SU-DHL-6 (cell line): Measurements from ENCODE around the gene PLCXD3.

ENCODE experiments used
- H2AFZ ChIP-seq: fragments of 200-600 bp; sonication (generic); 2 replicates; pipeline ENCODE4 v1.6.1; 2014; ENCODE audit warnings: low read depth, mild to moderate bottlenecking, moderate library complexity, mixed read lengths, antibody characterized with exemption, low read length; ENCODE audit not compliant: severe bottlenecking
- H3F3A ChIP-seq: fragments of 200-600 bp; shearing (Covaris generic); 2 replicates; pipeline ENCODE4 v1.6.0; 2016; ENCODE audit warnings: antibody characterized with exemption, mild to moderate bottlenecking; ENCODE audit not compliant: insufficient read depth
- H3K27ac ChIP-seq: fragments of 200-600 bp; sonication (generic); 2 replicates; pipeline ENCODE4 v1.5.1; 2016; ENCODE audit warnings: low read depth, mild to moderate bottlenecking, low read length, moderate library complexity, mixed read lengths
- H3K27me3 ChIP-seq: fragments of 200-600 bp; sonication (generic), shearing (Covaris generic); 2 replicates; pipeline ENCODE4 v1.6.0; 2014; ENCODE audit warnings: mild to moderate bottlenecking, low read length
- H3K36me3 ChIP-seq: fragments of 200-600 bp; sonication (generic); 2 replicates; pipeline ENCODE4 v1.6.1; 2014; ENCODE audit warnings: mild to moderate bottlenecking, low read length, mixed read lengths
- H3K4me2 ChIP-seq: fragments of 300-600, 200-600 bp; shearing (Covaris generic), sonication (generic); 2 replicates; pipeline ENCODE4 v1.6.0; 2014; ENCODE audit warnings: low read length, low read depth, mild to moderate bottlenecking; ENCODE audit not compliant: poor library complexity, severe bottlenecking
- H3K4me3 ChIP-seq: fragments of 200-600 bp; sonication (generic); 2 replicates; pipeline ENCODE4 v1.5.1; 2014; ENCODE audit warnings: antibody characterized with exemption, low read length, mild to moderate bottlenecking, mixed read lengths; ENCODE audit not compliant: insufficient read depth, poor library complexity, severe bottlenecking
- H3K79me2 ChIP-seq: fragments of 200-600 bp; sonication (generic); 2 replicates; pipeline ENCODE4 v1.6.1; 2014; ENCODE audit warnings: mild to moderate bottlenecking, low read length, moderate library complexity; ENCODE audit not compliant: insufficient read depth
- H3K9ac ChIP-seq: fragments of 200-600 bp; sonication (generic); 2 replicates; pipeline ENCODE4 v1.7.0; 2014; ENCODE audit warnings: mild to moderate bottlenecking, low read length
- H3K9me2 ChIP-seq: fragments of 200-600 bp; sonication (generic); replicated peaks from 2 replicates; pipeline ENCODE4 v1.6.1; 2014; ENCODE audit warnings: low read length; ENCODE audit not compliant: insufficient read depth
- H3K9me3 ChIP-seq: fragments of 200-600 bp; sonication (generic); 2 replicates; pipeline ENCODE4 v1.6.1; 2014; ENCODE audit warnings: low read length, mixed read lengths; ENCODE audit not compliant: insufficient read depth
- H4K20me1 ChIP-seq: fragments of 200-600 bp; sonication (generic); 2 replicates; pipeline ENCODE4 v1.6.1; 2014; ENCODE audit warnings: low read depth, mild to moderate bottlenecking, antibody characterized with exemption, low read length, moderate library complexity, mixed read lengths
- EZH2phosphoT487 ChIP-seq: fragments of 200-600 bp; sonication (generic), shearing (Covaris generic); conservative IDR thresholded peaks from 2 replicates; pipeline ENCODE4 v1.6.1; 2018; ENCODE audit warnings: mild to moderate bottlenecking, antibody characterized with exemption, low read length, moderate library complexity, mixed read lengths
- TF ChIP-seq, protein P1 (sequence below): fragments of 200-600 bp; sonication (generic); IDR thresholded peaks from one replicate; pipeline ENCODE4 v1.5.1; 2017; ENCODE audit warnings: antibody characterized with exemption, mild to moderate bottlenecking, low read length, moderate library complexity; ENCODE audit not compliant: insufficient read depth, poor library complexity, severe bottlenecking

PLCXD3 gene

DNA sequence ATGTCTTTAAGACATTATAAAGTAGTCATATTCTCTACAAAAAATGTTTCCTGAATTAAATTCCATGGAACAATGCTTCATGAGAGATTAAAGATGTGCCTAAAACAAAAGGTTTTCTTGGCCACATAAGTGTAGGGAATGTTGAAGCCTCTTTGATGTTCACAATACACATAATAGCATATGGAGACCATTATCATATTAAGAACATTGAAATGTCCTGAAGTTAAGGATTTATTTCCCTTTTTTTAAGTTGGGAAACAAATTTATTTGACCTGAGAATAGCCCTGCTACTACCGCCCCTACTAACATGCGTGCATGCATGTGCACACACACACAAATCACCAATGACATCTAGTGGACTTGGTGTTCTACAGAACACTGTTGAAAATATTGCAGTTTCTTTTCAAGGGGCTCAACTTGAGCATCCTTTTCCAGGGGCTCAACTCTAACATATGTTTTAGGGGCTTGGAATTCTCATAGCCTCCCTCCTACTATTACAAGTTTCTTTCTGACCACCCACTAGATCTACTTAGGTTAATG, 172.2 kb downstream of the PLCXD3 start:
- no peaks in the 10 kb centered on the region for H3K79me2 ChIP-seq
- H3K4me3 ChIP-seq = no peak overlapping the region
- no peak overlapping the region for H3K27ac ChIP-seq
- no peak for TF ChIP-seq EZH2phosphoT487
- TF ChIP-seq, protein P1, sequence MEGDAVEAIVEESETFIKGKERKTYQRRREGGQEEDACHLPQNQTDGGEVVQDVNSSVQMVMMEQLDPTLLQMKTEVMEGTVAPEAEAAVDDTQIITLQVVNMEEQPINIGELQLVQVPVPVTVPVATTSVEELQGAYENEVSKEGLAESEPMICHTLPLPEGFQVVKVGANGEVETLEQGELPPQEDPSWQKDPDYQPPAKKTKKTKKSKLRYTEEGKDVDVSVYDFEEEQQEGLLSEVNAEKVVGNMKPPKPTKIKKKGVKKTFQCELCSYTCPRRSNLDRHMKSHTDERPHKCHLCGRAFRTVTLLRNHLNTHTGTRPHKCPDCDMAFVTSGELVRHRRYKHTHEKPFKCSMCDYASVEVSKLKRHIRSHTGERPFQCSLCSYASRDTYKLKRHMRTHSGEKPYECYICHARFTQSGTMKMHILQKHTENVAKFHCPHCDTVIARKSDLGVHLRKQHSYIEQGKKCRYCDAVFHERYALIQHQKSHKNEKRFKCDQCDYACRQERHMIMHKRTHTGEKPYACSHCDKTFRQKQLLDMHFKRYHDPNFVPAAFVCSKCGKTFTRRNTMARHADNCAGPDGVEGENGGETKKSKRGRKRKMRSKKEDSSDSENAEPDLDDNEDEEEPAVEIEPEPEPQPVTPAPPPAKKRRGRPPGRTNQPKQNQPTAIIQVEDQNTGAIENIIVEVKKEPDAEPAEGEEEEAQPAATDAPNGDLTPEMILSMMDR = no peak
- H4K20me1 ChIP-seq = no peaks in the 10 kb centered on the region
- H3K9me3 ChIP-seq = no peaks in the 10 kb centered on the region
- no peak overlapping the region for H2AFZ ChIP-seq
- H3K9ac ChIP-seq = no peak overlapping the region
- H3K36me3 ChIP-seq = no peaks in the 10 kb centered on the region
- no peaks in the 10 kb centered on the region for H3F3A ChIP-seq
- no peaks in the 10 kb centered on the region for H3K27me3 ChIP-seq
- H3K9me2 ChIP-seq = no peaks in the 10 kb centered on the region
- H3K4me2 ChIP-seq = no peak overlapping the region

DNA sequence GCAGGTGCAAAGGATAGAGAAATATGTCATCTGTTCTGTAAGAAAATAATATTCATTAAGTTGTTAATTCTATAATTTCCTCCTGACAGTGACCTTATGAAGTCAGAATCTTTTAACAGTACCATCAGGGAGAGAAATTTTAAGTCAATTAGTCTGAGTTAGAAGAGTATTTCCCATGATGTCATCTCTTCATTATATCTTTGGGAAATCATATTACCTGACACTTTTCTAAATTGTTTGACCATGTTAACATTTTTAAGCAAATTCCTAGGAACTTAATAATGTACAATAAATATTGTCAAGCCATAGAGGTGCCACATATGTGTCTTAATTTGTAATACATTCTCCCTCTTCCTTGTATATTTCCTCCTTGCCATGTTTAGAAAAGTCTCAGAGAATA, 172.7 kb downstream of the PLCXD3 start:
- no peaks in the 10 kb centered on the region for H3K9me3 ChIP-seq
- no peaks in the 10 kb centered on the region for H3F3A ChIP-seq
- H2AFZ ChIP-seq = no peak overlapping the region
- H3K9me2 ChIP-seq = no peaks in the 10 kb centered on the region
- TF ChIP-seq EZH2phosphoT487 = no peak
- TF ChIP-seq, protein P1 = no peak
- H3K27ac ChIP-seq = no peak overlapping the region
- no peaks in the 10 kb centered on the region for H3K27me3 ChIP-seq
- no peak overlapping the region for H3K4me2 ChIP-seq
- no peaks in the 10 kb centered on the region for H4K20me1 ChIP-seq
- no peak overlapping the region for H3K9ac ChIP-seq
- no peaks in the 10 kb centered on the region for H3K79me2 ChIP-seq
- no peaks in the 10 kb centered on the region for H3K36me3 ChIP-seq
- H3K4me3 ChIP-seq = no peak overlapping the region

- no peaks in the 10 kb centered on the region for H3K9me2 ChIP-seq
- no peaks in the 10 kb centered on the region for H4K20me1 ChIP-seq
- H3K27me3 ChIP-seq = no peaks in the 10 kb centered on the region
- H3K36me3 ChIP-seq = no peaks in the 10 kb centered on the region
- no peak overlapping the region for H2AFZ ChIP-seq
- no peak overlapping the region for H3K27ac ChIP-seq
- no peaks in the 10 kb centered on the region for H3F3A ChIP-seq
- H3K79me2 ChIP-seq = no peaks in the 10 kb centered on the region
- H3K9me3 ChIP-seq = no peaks in the 10 kb centered on the region
- H3K4me2 ChIP-seq = no peak overlapping the region
- H3K4me3 ChIP-seq = no peak overlapping the region
- TF ChIP-seq, protein P1 = no peak
- TF ChIP-seq EZH2phosphoT487 = no peak
- no peak overlapping the region for H3K9ac ChIP-seq
These were observed 173.2 kb downstream of the PLCXD3 start for GRCh38 chr5:41337216-41337615.
